Measurements from ENCODE around the gene TWF2.

GRCh38 chr3:52225452-52226228 is 13.3 kb downstream of the TWF2 start, which contains the start of gene TLR9:
- TF ChIP-seq CTCF (IDR thresholded peaks at IDR 0.05) (no peak), POLR2A (IDR thresholded peaks at IDR 0.05) (peak in 1 of 4 donors; percentile 51)

All from esophagus squamous epithelium (tissue), 4 donors.